B cell (primary cell): ENCODE results near the gene PNCK. TPM values are rescaled to one million over a fixed set of nuclear protein-coding genes. Genes with fewer than 3 reads are reported as not detected.

Experiments
- ATAC-seq: fragments of 200-7000 bp; cut with Tn5 transposase; one replicate; pipeline ENCODE4 v1.10.0; 2021; ENCODE audit warnings: low read depth, mild to moderate bottlenecking, moderate number of reproducible peaks, moderate library complexity
- CTCF ChIA-PET: fragments of 350-600 bp; sonication (Branson Sonifier 250); formaldehyde crosslinking; loops from one replicate; lab custom pipeline; 2021; ENCODE audit warnings: antibody characterized with exemption, inconsistent platforms; lab: Charles Lee
- POLR2A ChIA-PET: fragments of 350-600 bp; sonication (Branson Sonifier 250); formaldehyde crosslinking; loops from one replicate; lab custom pipeline; 2021; ENCODE audit warnings: antibody characterized with exemption; lab: Charles Lee
- DNase-seq: peaks from one replicate; pipeline ENCODE4 v3.0.0; 2013
- H2AFZ ChIP-seq: 2 replicates; pipeline ENCODE4 v1.6.1; 2012; ENCODE audit warnings: mild to moderate bottlenecking, low read depth, low read length; ENCODE audit not compliant: insufficient read depth, poor library complexity, severe bottlenecking
- H3K27ac ChIP-seq, 2 donors: 1 replicate in 1 of 2; 2 replicates in 1 of 2; pipeline ENCODE4 v1.5.1; 2012 to 2013; ENCODE audit warnings: low read length in 2 of 2, mild to moderate bottlenecking in 2 of 2, moderate library complexity in 1 of 2
- H3K27me3 ChIP-seq, 4 experiments: fragments of 200-600 bp in 1 of 4; sonication (generic) in 1 of 4; replicated peaks in 1 of 4; 1 replicate in 2 of 4; 2 replicates in 2 of 4; pipeline versions ENCODE4 v1.6.1 to v1.7.0; 2013 to 2016; ENCODE audit warnings: low read length in 3 of 4, mild to moderate bottlenecking in 2 of 4, mixed read lengths in 1 of 4, moderate library complexity in 1 of 4; ENCODE audit not compliant: insufficient read depth in 4 of 4, control insufficient read depth in 3 of 4; ENCODE audit errors: control extremely low read depth in 1 of 4
- H3K36me3 ChIP-seq, 2 experiments: replicated peaks in 1 of 2; 1 replicate in 1 of 2; 2 replicates in 1 of 2; pipeline versions ENCODE4 v1.6.1 to v1.7.1; 2013; ENCODE audit warnings: low read length in 1 of 2; ENCODE audit not compliant: insufficient read depth in 2 of 2, control insufficient read depth in 1 of 2; ENCODE audit errors: control extremely low read depth in 1 of 2, extremely low read depth in 1 of 2
- H3K4me1 ChIP-seq, 2 donors: fragments of 200-600 bp in 1 of 2; sonication (generic) in 1 of 2; 1 replicate in 1 of 2; 2 replicates in 1 of 2; pipeline versions ENCODE4 v1.5.1 to v1.6.1; 2013 to 2017; ENCODE audit warnings: low read length in 2 of 2; ENCODE audit not compliant: control insufficient read depth in 2 of 2, insufficient read depth in 2 of 2
- H3K4me2 ChIP-seq: replicated peaks from 2 replicates; pipeline ENCODE3; 2012; ENCODE audit warnings: mild to moderate bottlenecking, low read depth, low read length; ENCODE audit not compliant: poor library complexity, severe bottlenecking
- H3K4me3 ChIP-seq, 5 experiments: fragments of 200-600 bp in 1 of 5; sonication (generic) in 1 of 5; 1 replicate in 3 of 5; 2 replicates in 2 of 5; pipeline versions ENCODE4 v1.5.1 to v1.7.0; 2011 to 2016; ENCODE audit warnings: low read length in 4 of 5, mild to moderate bottlenecking in 4 of 5, low read depth in 2 of 5, control low read depth in 1 of 5, moderate library complexity in 1 of 5; ENCODE audit not compliant: insufficient read depth in 1 of 5; ENCODE audit errors: control extremely low read depth in 1 of 5, extremely low read depth in 1 of 5
- H3K79me2 ChIP-seq: fragments of 200-600 bp; sonication (generic); one replicate; pipeline ENCODE4 v1.6.0; 2016; ENCODE audit warnings: low read length; ENCODE audit not compliant: control insufficient read depth, insufficient read depth
- H3K9ac ChIP-seq: fragments of 200-600 bp; sonication (generic); 2 replicates; pipeline ENCODE4 v1.6.1; 2017; ENCODE audit warnings: mild to moderate bottlenecking, low read length, moderate library complexity
- H3K9me3 ChIP-seq, 3 donors: one replicate each; pipeline versions ENCODE4 v1.6.1 to v1.7.1; 2013; ENCODE audit warnings: low read length in 2 of 3; ENCODE audit not compliant: control insufficient read depth in 2 of 3, insufficient read depth in 1 of 3; ENCODE audit errors: control extremely low read depth in 1 of 3
- H4K20me1 ChIP-seq: 2 replicates; pipeline ENCODE4 v1.6.0; 2012; ENCODE audit warnings: mild to moderate bottlenecking, low read length; ENCODE audit not compliant: insufficient read depth, control insufficient read depth, poor library complexity, severe bottlenecking
- H3K27ac Mint-ChIP-seq: one replicate; pipeline ENCODE4 v1.8.0; 2021; ENCODE audit warnings: mixed read lengths
- H3K27me3 Mint-ChIP-seq: one replicate; pipeline ENCODE4 v1.8.0; 2021; ENCODE audit warnings: mixed read lengths
- H3K4me1 Mint-ChIP-seq: one replicate; pipeline ENCODE4 v1.8.0; 2021; ENCODE audit warnings: mixed read lengths
- H3K4me3 Mint-ChIP-seq: one replicate; pipeline ENCODE4 v1.8.0; 2021; ENCODE audit warnings: mixed read lengths
- H3K9me3 Mint-ChIP-seq: one replicate; pipeline ENCODE4 v1.8.0; 2022; ENCODE audit warnings: mixed read lengths; ENCODE audit not compliant: insufficient read depth
- EZH2 ChIP-seq: IDR thresholded peaks from 2 replicates; pipeline ENCODE4 v1.6.1; 2012; ENCODE audit warnings: borderline replicate concordance, low read depth, mild to moderate bottlenecking, moderate library complexity, low read length; ENCODE audit not compliant: insufficient read depth, poor library complexity, severe bottlenecking
- WGBS: methylation state at CpG from one replicate; pipeline ENCODE4 v1.1.5; 2013; ENCODE audit warnings: missing lambda C conversion rate; ENCODE audit not compliant: insufficient coverage; 5-methylcytosine and 5-hydroxymethylcytosine counted together
- intact Hi-C: fragments of 100-400 bp; cut with micrococcal nuclease; formaldehyde crosslinking; loops from one replicate; pipeline ENCODE4 v1.10.0; 2022
- polyA plus RNA-seq: library from polyadenylated mRNA; depleted of rRNA; stranded (reverse); fragments of >200 nt; gene quantifications from 2 replicates; pipeline ENCODE4 v1.2.3, GENCODE V29; 2012
- total RNA-seq, 2 donors: library from RNA; stranded (reverse); fragments of 120-200 nt in 1 of 2; gene quantifications; 1 replicate in 1 of 2; 2 replicates in 1 of 2; pipeline versions ENCODE4 v1.2.3 to v1.2.4, GENCODE V29; 2013 to 2022
- TF ChIP-seq, protein P1 (sequence below): fragments of 200-600 bp; IDR thresholded peaks from one replicate; pipeline ENCODE4 v1.8.0; 2022; ENCODE audit warnings: antibody characterized with exemption, mild to moderate bottlenecking

Gene PNCK
- total and polyA plus RNA-seq, 2 donors (not counting 1 experiment from before 2014, with no cell fraction given) = 0.99 TPM; not detected in 1

DNA sequence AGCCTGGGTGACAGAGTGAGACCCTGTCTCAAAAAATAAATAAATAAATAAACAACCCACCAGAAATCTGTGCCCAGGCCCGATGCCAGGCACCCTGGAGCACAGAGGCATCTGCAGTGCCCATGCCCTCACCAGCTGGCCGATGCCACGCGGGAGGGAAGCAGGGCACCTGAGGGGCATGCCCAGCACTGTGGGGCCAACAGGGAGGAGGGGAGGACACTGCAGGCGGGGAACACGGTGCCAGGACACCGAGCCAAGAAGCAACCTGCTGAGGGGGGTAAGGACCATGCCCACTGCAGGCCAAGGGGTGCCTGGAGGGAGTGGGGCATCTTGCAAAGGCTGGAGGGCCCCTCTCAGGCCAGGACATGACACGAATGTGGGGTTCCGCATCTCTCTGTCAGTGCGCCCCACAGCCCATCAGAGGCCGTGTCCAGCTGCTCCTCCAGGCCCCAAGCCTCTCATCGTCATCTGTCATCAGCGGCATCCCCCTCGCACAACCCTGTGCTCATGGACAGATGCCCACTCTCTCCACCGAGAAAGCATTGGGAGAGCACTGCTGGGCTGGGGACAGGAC, 39.9 kb downstream of the PNCK start:
- ChIA-PET POLR2A (no interaction called here), CTCF (no interaction called here)
- Histone ChIP-seq H3K9me3 (no peaks in the 10 kb centered on the region), H3K9ac (no peak overlapping the region), H3K27ac (no peak overlapping the region), H3K4me1 (no peaks in the 10 kb centered on the region), H3K36me3 (no peaks in the 10 kb centered on the region), H4K20me1 (no peaks in the 10 kb centered on the region), H2AFZ (no peak overlapping the region), H3K27me3 (peaks cover 0 to 3% (median 0%) of the 10 kb centered on the region in 4 experiments), H3K4me2 (no peak overlapping the region), H3K4me3 (no peak overlapping the region), H3K79me2 (no peaks in the 10 kb centered on the region)
- no peak overlapping the region for H3K27ac Mint-ChIP-seq
- H3K4me1 Mint-ChIP-seq = peaks cover 2% of the 10 kb centered on the region
- H3K9me3 Mint-ChIP-seq = peaks cover 2% of the 10 kb centered on the region
- intact Hi-C loops = no loop called here
- H3K27me3 Mint-ChIP-seq = peaks cover 7% of the 10 kb centered on the region
- TF ChIP-seq, protein P1, sequence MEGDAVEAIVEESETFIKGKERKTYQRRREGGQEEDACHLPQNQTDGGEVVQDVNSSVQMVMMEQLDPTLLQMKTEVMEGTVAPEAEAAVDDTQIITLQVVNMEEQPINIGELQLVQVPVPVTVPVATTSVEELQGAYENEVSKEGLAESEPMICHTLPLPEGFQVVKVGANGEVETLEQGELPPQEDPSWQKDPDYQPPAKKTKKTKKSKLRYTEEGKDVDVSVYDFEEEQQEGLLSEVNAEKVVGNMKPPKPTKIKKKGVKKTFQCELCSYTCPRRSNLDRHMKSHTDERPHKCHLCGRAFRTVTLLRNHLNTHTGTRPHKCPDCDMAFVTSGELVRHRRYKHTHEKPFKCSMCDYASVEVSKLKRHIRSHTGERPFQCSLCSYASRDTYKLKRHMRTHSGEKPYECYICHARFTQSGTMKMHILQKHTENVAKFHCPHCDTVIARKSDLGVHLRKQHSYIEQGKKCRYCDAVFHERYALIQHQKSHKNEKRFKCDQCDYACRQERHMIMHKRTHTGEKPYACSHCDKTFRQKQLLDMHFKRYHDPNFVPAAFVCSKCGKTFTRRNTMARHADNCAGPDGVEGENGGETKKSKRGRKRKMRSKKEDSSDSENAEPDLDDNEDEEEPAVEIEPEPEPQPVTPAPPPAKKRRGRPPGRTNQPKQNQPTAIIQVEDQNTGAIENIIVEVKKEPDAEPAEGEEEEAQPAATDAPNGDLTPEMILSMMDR = no peak
- TF ChIP-seq EZH2 = no peak
- WGBS = 89% methylated on average over 9 of the region's 15 CpGs
- no peak overlapping the region for H3K4me3 Mint-ChIP-seq
- DNase-seq = no peak
- no peak for ATAC-seq

DNA sequence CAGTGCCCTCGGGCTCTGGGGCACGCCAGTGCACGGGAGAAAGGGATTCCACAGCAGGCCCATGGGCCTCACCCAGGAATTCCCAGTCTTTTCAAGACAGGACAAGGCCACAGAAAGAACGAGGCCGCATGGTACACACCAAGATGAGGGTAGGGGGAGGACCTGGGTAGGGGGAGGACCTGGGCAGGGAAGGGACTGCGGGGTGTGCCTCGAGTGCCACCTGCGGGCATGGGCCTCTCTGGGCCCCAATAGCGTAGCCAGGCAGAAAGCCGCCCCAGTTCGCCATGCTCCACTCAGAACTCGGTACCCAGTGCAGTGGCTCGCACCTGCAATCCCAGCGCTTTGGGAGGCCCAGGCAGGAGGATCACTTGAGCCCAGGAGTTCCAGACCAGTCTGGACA, 40.6 kb downstream of the PNCK start:
- no peak overlapping the region for H3K27ac Mint-ChIP-seq
- H3K4me1 Mint-ChIP-seq = peaks cover 2% of the 10 kb centered on the region
- H3K4me3 Mint-ChIP-seq = no peak overlapping the region
- intact Hi-C loops = no loop called here
- no peak for DNase-seq
- H3K36me3 ChIP-seq = no peaks in the 10 kb centered on the region
- TF ChIP-seq EZH2 = no peak
- TF ChIP-seq, protein P1 = no peak
- no peaks in the 10 kb centered on the region for H3K9me3 ChIP-seq
- no peak overlapping the region for H2AFZ ChIP-seq
- no peaks in the 10 kb centered on the region for H3K79me2 ChIP-seq
- 91% methylated on average over 9 of the region's 14 CpGs for WGBS
- no peak for ATAC-seq
- peaks cover 7% of the 10 kb centered on the region for H3K27me3 Mint-ChIP-seq
- H3K4me2 ChIP-seq = no peak overlapping the region
- no peak overlapping the region for H3K9ac ChIP-seq
- H3K9me3 Mint-ChIP-seq = peaks cover 2% of the 10 kb centered on the region
- ChIA-PET POLR2A (no interaction called here), CTCF (no interaction called here)
- H4K20me1 ChIP-seq = no peaks in the 10 kb centered on the region
- H3K27ac ChIP-seq = no peak overlapping the region
- H3K4me3 ChIP-seq = no peak overlapping the region
- H3K4me1 ChIP-seq = no peaks in the 10 kb centered on the region
- peaks cover 0 to under 1% (median 0%) of the 10 kb centered on the region in 4 experiments for H3K27me3 ChIP-seq
